Stimulated activated CD8-positive, alpha-beta memory T cell treated with anti-CD3 and anti-CD28 coated beads, Interleukin-7, amount 100 ng/mL, for 1 hour (primary cell): Measurements from ENCODE around the gene BDH1.
A peak's percentile ranks its signal among the peaks of the same experiment; 100 is the strongest.
"Not testable (repeated sequence)": the region's sequence is repeated elsewhere in the genome, so short reads cannot be mapped to it uniquely, and the experiment has no call there.

Experiments
- DNase-seq, 2 donors: peaks; one replicate each; pipeline ENCODE4 v3.0.0-alpha.2; 2020; ENCODE audit warnings: low read depth in 2 of 2

The BDH1 gene

GRCh38 chr3:197555281-197556261 is at the start of gene BDH1:
BDH1 (minus strand) TSS chr3:197555968; CDS start chr3:197546443, 9,525 bp downstream.
- peak; percentile 23 to 29 for DNase-seq

GRCh38 chr3:197603317-197603933 is 47.7 kb upstream of the BDH1 start:
- no peak for DNase-seq

- DNase-seq: not testable (repeated sequence)
These were observed 46.6 kb upstream of the BDH1 start for GRCh38 chr3:197602351-197602750.

- not testable (repeated sequence) for DNase-seq
These were observed 45.7 kb upstream of the BDH1 start for GRCh38 chr3:197601566-197601840.

GRCh38 chr3:197600796-197601565 is 45.2 kb upstream of the BDH1 start:
- DNase-seq: no peak

GRCh38 chr3:197599089-197599765 is 43.5 kb upstream of the BDH1 start:
- peak; percentile 30 to 59 for DNase-seq

GRCh38 chr3:197598404-197598980 is 42.7 kb upstream of the BDH1 start:
- no peak for DNase-seq

GRCh38 chr3:197597335-197597734 is 41.6 kb upstream of the BDH1 start:
- no peak for DNase-seq

GRCh38 chr3:197595470-197596185 is 39.9 kb upstream of the BDH1 start:
- no peak for DNase-seq

- DNase-seq: no peak
These were observed 37.2 kb upstream of the BDH1 start for GRCh38 chr3:197593046-197593380.

GRCh38 chr3:197592361-197593045 is 36.7 kb upstream of the BDH1 start:
- DNase-seq: no peak

GRCh38 chr3:197591816-197592215 is 36.0 kb upstream of the BDH1 start:
- no peak for DNase-seq

- no peak for DNase-seq
These were observed 34.7 kb upstream of the BDH1 start for GRCh38 chr3:197590313-197590962.

GRCh38 chr3:197589545-197589944 is 33.8 kb upstream of the BDH1 start:
- no peak for DNase-seq

GRCh38 chr3:197586768-197587167 is 31.0 kb upstream of the BDH1 start:
- not testable (repeated sequence) for DNase-seq

- DNase-seq: no peak
These were observed 30.4 kb upstream of the BDH1 start for GRCh38 chr3:197586181-197586580.

GRCh38 chr3:197584733-197585132 is 29.0 kb upstream of the BDH1 start:
- DNase-seq: no peak

GRCh38 chr3:197583371-197583770 is 27.6 kb upstream of the BDH1 start:
- DNase-seq: no peak

- no peak for DNase-seq
These were observed 24.5 kb upstream of the BDH1 start for GRCh38 chr3:197580253-197580691.

- no peak for DNase-seq
These were observed 22.6 kb upstream of the BDH1 start for GRCh38 chr3:197578376-197578775.
